Parietal lobe (tissue), 1 donor: ENCODE data around the gene PCNT. TPM values are rescaled to one million over a fixed set of nuclear protein-coding genes. Genes with fewer than 3 reads are reported as not detected.

Experiments used
- total RNA-seq: library from RNA; depleted of rRNA; stranded (reverse); fragments of >200 nt; gene quantifications from one replicate; pipeline ENCODE4 v1.2.3, GENCODE V29; 2014

PCNT gene, protein sequence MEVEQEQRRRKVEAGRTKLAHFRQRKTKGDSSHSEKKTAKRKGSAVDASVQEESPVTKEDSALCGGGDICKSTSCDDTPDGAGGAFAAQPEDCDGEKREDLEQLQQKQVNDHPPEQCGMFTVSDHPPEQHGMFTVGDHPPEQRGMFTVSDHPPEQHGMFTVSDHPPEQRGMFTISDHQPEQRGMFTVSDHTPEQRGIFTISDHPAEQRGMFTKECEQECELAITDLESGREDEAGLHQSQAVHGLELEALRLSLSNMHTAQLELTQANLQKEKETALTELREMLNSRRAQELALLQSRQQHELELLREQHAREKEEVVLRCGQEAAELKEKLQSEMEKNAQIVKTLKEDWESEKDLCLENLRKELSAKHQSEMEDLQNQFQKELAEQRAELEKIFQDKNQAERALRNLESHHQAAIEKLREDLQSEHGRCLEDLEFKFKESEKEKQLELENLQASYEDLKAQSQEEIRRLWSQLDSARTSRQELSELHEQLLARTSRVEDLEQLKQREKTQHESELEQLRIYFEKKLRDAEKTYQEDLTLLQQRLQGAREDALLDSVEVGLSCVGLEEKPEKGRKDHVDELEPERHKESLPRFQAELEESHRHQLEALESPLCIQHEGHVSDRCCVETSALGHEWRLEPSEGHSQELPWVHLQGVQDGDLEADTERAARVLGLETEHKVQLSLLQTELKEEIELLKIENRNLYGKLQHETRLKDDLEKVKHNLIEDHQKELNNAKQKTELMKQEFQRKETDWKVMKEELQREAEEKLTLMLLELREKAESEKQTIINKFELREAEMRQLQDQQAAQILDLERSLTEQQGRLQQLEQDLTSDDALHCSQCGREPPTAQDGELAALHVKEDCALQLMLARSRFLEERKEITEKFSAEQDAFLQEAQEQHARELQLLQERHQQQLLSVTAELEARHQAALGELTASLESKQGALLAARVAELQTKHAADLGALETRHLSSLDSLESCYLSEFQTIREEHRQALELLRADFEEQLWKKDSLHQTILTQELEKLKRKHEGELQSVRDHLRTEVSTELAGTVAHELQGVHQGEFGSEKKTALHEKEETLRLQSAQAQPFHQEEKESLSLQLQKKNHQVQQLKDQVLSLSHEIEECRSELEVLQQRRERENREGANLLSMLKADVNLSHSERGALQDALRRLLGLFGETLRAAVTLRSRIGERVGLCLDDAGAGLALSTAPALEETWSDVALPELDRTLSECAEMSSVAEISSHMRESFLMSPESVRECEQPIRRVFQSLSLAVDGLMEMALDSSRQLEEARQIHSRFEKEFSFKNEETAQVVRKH (N-terminal part only)
- 58.8 TPM for total RNA-seq

DNA sequence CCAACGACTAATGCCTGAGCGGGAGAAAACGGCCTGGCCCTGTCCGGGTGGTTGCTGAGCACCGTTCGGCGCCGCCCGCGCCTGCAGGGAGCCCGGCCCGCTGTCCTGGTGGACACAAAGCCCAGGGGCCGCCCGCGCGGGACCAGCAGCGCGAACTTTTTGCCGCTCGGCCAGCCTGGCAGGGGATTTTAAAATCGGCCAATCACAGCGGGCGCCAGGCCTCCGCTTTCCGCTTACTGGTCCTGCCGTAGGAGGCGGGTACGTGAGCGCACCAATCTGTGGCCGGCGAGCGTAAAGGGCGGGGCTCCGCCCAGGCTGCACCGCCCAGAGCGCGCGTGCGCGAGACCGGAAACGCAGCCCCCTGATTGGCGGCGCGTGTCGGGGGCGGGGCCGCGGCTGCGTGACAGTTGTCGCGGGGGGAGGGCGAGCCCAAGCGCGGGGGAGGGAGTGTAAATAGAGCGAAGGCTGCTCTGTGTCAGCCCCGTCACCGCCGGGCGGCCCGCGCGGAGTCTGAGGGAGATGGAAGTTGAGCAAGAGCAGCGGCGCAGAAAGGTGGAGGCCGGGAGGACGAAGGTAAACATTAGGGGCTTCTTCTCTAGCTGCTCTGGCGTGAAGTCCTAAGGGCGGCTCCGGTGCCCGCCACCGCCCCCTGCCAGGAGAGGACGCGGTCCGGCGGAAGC, at the start of gene PCNT, which contains the start of gene C21orf58:
TSS of gene PCNT (plus strand) at position 447 of the 680 bp plus-strand sequence. CDS start at position 520, 73 bp downstream.
TSS of gene C21orf58 (minus strand) at position 161 of the 680 bp plus-strand sequence. CDS start 1,132 bp downstream, outside the sequence.

DNA sequence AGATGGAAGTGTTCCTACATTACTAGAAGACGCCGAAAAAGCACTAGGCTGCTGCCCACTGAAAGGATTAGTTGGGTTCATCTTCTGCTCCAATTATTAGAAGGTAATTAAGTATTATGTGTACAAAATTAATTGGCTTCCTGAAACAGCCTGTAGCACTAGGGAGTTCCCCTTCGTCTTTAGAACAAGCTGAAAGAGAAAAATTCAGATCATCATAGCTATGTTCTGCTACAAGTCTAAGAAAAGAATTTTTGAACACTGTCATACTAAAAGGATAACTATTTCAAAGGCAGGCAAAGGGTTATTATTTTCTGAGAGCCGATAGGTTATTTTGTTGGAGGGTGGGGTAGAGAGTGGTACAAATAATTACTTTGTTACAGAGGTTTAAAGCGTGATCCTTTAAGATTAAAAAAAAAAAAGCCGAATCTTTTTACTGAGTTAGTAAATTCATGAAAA, 38.7 kb upstream of the PCNT start, which contains the start of gene MCM3AP:
TSS of gene MCM3AP (minus strand) at position 406 of the 456 bp plus-strand sequence. CDS start at position 81, 325 bp downstream.

DNA sequence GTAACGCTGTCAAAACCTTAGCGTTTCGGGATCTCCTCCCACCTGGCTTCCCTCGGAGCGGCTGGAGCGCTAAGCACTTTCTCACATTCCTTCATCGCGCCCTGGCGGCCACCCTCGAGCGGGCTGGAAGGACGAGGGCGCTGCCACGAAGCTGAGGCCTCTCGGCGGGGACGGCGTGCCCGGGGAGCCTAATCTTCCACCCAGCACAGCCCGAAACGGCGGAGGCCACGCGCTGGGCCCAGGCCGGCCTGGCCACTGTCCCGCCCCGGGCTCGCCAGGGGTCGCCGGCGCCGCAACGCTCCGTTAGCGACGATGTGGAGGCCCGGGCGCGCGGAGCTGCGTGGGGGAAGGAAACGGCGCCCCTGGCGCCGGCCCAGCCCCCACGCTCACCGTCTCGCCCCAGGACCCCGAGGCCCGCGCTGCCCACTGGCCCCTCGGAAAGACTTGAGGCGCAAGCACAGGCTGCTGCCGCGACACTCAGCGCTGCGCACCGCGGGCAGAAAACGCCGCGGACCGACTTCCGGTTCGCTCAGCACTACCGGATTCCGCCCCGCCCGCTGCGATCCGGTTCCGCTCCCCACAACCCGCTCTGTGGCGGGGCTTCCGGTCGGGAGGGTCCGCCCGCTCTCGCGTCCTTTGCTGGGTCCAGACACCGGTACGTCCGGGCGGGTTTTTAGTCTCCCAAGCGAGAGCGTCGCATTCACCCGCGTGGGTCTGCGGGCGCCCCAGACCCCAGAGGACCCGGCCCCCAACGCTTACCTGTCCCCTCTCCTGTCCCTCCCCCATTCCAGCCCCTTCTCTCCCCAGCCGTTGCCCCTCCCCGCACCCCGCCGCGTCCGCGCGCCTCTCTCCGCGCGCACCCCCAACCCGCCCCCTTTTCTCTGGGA, 38.0 kb upstream of the PCNT start, which contains the start of gene YBEY:
TSS of gene YBEY (plus strand) at position 582 of the 887 bp plus-strand sequence. CDS start 572 bp downstream, outside the sequence.

DNA sequence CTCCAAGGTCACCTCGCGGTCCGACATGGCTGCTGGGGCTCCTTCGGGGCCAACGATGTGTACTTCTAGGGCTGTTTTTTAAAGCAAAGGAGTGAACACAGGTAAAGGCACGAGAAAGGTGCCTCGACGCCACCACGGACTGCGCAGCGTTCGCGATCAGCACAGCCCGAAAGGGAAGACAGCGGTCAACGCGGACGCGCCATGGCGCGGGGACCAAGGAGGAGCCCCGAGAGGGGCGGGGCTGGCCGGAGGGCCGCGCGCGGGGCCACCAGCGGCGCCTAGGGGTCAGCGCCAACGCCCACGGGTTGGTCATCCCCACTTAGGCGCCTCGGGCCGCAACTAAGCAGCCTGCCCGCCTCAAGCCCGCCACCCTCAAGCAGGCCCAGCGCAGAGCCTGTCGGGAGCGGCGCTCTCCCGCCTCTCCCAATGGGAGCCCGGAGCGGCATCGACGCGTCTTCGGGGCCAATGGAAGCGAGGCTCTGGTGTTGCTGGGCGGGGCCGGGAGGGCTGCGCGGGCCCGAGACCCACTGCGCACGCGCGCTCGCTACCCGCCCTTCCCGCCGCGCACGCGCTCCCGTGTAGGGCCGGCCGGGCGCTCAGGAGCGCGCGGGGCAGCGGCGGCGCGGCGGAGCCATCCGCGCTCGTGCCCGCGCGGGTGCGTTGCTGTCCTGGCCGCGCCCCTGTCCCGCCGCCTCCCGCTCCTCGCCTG, 134.5 kb downstream of the PCNT start, which contains the start of gene DIP2A:
TSS of gene DIP2A (plus strand) at position 577 of the 709 bp plus-strand sequence. CDS start 241 bp downstream, outside the sequence.

Other genes with a start within 250 kb of the PCNT start
- gene COL6A2, start 226.0 kb upstream of the PCNT start, total RNA-seq = 17.8 TPM
- 2.2 TPM for gene FTCD, start 168.6 kb upstream of the PCNT start, total RNA-seq
- 10.3 TPM for gene SPATC1L, start 139.7 kb upstream of the PCNT start, total RNA-seq
- gene LSS, start 95.4 kb upstream of the PCNT start, total RNA-seq = 118 TPM
- 130 TPM for gene MCM3AP, start 38.5 kb upstream of the PCNT start, total RNA-seq
- 15.7 TPM for gene YBEY, start 37.8 kb upstream of the PCNT start, total RNA-seq
- gene C21orf58, start 286 bp upstream of the PCNT start, total RNA-seq = 5.9 TPM
- 101 TPM for gene DIP2A, start 134.7 kb downstream of the PCNT start, total RNA-seq